SK-N-SH treated with all-trans-retinoic acid at 6 μM for 48 hours (cell line): ENCODE measurements around the gene VN1R5.

Experiments
- ATAC-seq: fragments of 200-7000 bp; cut with Tn5 transposase; 3 replicates; pipeline ENCODE4 v1.9.1; 2020; ENCODE audit warnings: mild to moderate bottlenecking, moderate library complexity
- BACH2 ChIP-seq: fragments of 250-450 bp; sonication (Bioruptor Pico); IDR thresholded peaks from 2 replicates; pipeline ENCODE4 v1.9.0; 2021; ENCODE audit warnings: mild to moderate bottlenecking, borderline replicate concordance
- CSDC2 ChIP-seq: fragments of 250-450 bp; sonication (Bioruptor Pico); IDR thresholded peaks from 2 replicates; pipeline ENCODE4 v1.5.0; 2020; ENCODE audit warnings: mild to moderate bottlenecking, moderate library complexity
- GLIS3 ChIP-seq: fragments of 250-450 bp; sonication (Bioruptor Pico); IDR thresholded peaks from 2 replicates; pipeline ENCODE4 v1.5.0; 2020; ENCODE audit warnings: mild to moderate bottlenecking, moderate library complexity
- ISL1 ChIP-seq: fragments of 250-450 bp; sonication (Bioruptor Pico); IDR thresholded peaks from 2 replicates; pipeline ENCODE4 v2.1.2; 2022; ENCODE audit warnings: mild to moderate bottlenecking, moderate library complexity
- OSR1 ChIP-seq: fragments of 250-450 bp; sonication (Bioruptor Pico); IDR thresholded peaks from 2 replicates; pipeline ENCODE4 v1.8.0; 2022; ENCODE audit warnings: moderate library complexity, mild to moderate bottlenecking, inconsistent platforms
- PPARA ChIP-seq: fragments of 250-450 bp; sonication (Bioruptor Pico); IDR thresholded peaks from 2 replicates; pipeline ENCODE4 v1.5.0; 2020; ENCODE audit warnings: mild to moderate bottlenecking, borderline replicate concordance
- SNAI2 ChIP-seq: fragments of 250-450 bp; sonication (Bioruptor Pico); IDR thresholded peaks from 2 replicates; pipeline ENCODE4 v1.5.0; 2020; ENCODE audit warnings: mild to moderate bottlenecking, moderate library complexity
- TCF4 ChIP-seq: fragments of 250-450 bp; sonication (Bioruptor Pico); IDR thresholded peaks from 2 replicates; pipeline ENCODE4 v1.8.0; 2021; ENCODE audit warnings: mild to moderate bottlenecking, moderate library complexity, borderline replicate concordance
- TOX ChIP-seq: fragments of 250-450 bp; sonication (Bioruptor Pico); IDR thresholded peaks from 2 replicates; pipeline ENCODE4 v1.8.0; 2021; ENCODE audit warnings: mild to moderate bottlenecking, moderate library complexity, borderline replicate concordance
- ZC3H10 ChIP-seq: fragments of 250-450 bp; sonication (Bioruptor Pico); IDR thresholded peaks from 2 replicates; pipeline ENCODE4 v1.5.1; 2021; ENCODE audit warnings: mild to moderate bottlenecking, moderate library complexity
- ZFP3 ChIP-seq: fragments of 250-450 bp; sonication (Bioruptor Pico); IDR thresholded peaks from 2 replicates; pipeline ENCODE4 v1.5.0; 2020; ENCODE audit warnings: mild to moderate bottlenecking, moderate library complexity
- ZFP30 ChIP-seq: fragments of 450-650 bp; formaldehyde crosslinking; IDR thresholded peaks from 2 replicates; pipeline ENCODE4 v1.5.0; 2022; ENCODE audit warnings: mild to moderate bottlenecking, moderate library complexity
- ZNF565 ChIP-seq: fragments of 450-650 bp; formaldehyde crosslinking; conservative IDR thresholded peaks from 2 replicates; pipeline ENCODE4 v1.5.0; 2020; ENCODE audit warnings: low read depth, mild to moderate bottlenecking, moderate library complexity
- ZNF70 ChIP-seq: fragments of 450-650 bp; formaldehyde crosslinking; IDR thresholded peaks from 2 replicates; pipeline ENCODE4 v1.5.0; 2020; ENCODE audit warnings: mild to moderate bottlenecking, moderate library complexity
- ZNF8 ChIP-seq: fragments of 450-650 bp; formaldehyde crosslinking; IDR thresholded peaks from 2 replicates; pipeline ENCODE4 v1.5.0; 2020; ENCODE audit warnings: mild to moderate bottlenecking, moderate library complexity
- TF ChIP-seq, protein P1 (sequence below): fragments of 250-450 bp; sonication (Bioruptor Pico); IDR thresholded peaks from 2 replicates; pipeline ENCODE4 v1.8.0; 2020; ENCODE audit warnings: mild to moderate bottlenecking, moderate library complexity, borderline replicate concordance
- TF ChIP-seq, protein P2 (sequence below): fragments of 250-450 bp; sonication (Bioruptor Pico); IDR thresholded peaks from 2 replicates; pipeline ENCODE4 v1.5.0; 2020; ENCODE audit warnings: mild to moderate bottlenecking, moderate library complexity
- TF ChIP-seq, protein P3 (sequence below): fragments of 250-450 bp; sonication (Bioruptor Pico); IDR thresholded peaks from 2 replicates; pipeline ENCODE4 v1.8.0; 2021; ENCODE audit warnings: low read depth, mild to moderate bottlenecking, moderate library complexity, borderline replicate concordance
- TF ChIP-seq, protein P4 (sequence below): fragments of 250-450 bp; sonication (Bioruptor Pico); IDR thresholded peaks from 2 replicates; pipeline ENCODE4 v1.5.1; 2020; ENCODE audit warnings: low read depth, mild to moderate bottlenecking, moderate library complexity
- TF ChIP-seq, protein P5 (sequence below): fragments of 250-450 bp; sonication (Bioruptor Pico); IDR thresholded peaks from 2 replicates; pipeline ENCODE4 v1.5.1; 2021; ENCODE audit warnings: mild to moderate bottlenecking, moderate library complexity

Gene VN1R5

DNA sequence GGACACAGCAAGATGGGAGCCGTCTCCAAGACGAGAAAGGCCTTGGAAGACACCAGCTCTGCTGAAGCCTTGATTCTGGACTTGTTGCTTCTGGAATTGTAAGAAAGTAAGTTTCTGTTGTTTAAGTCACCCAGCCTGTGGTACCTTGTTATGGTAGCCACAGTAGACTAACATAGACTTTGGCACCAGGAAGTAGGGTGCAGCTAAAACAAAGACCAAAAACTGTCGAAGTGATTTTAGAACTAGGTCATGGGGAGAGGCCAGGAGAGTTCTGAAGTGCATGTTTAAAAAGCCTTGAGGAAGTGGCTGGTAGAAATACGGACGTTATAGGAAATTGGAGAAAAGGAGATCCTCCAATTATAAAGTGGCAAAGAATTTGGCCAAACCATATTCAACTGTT is 47.3 kb downstream of the VN1R5 start:
- TF ChIP-seq ZNF70 (CRISPR knock-in tag) (no peak), ZFP3 (CRISPR knock-in tag) (no peak), ZC3H10 (no peak), ZFP30 (CRISPR knock-in tag) (no peak), ZNF565 (CRISPR knock-in tag) (no peak), ISL1 (CRISPR knock-in tag) (no peak), PPARA (CRISPR knock-in tag) (no peak), SNAI2 (CRISPR knock-in tag) (no peak), GLIS3 (CRISPR knock-in tag) (no peak), TOX (CRISPR knock-in tag) (no peak), ZNF8 (CRISPR knock-in tag) (no peak), OSR1 (CRISPR knock-in tag) (no peak)
- TF ChIP-seq, protein P1, sequence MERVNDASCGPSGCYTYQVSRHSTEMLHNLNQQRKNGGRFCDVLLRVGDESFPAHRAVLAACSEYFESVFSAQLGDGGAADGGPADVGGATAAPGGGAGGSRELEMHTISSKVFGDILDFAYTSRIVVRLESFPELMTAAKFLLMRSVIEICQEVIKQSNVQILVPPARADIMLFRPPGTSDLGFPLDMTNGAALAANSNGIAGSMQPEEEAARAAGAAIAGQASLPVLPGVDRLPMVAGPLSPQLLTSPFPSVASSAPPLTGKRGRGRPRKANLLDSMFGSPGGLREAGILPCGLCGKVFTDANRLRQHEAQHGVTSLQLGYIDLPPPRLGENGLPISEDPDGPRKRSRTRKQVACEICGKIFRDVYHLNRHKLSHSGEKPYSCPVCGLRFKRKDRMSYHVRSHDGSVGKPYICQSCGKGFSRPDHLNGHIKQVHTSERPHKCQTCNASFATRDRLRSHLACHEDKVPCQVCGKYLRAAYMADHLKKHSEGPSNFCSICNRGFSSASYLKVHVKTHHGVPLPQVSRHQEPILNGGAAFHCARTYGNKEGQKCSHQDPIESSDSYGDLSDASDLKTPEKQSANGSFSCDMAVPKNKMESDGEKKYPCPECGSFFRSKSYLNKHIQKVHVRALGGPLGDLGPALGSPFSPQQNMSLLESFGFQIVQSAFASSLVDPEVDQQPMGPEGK (CRISPR knock-in tag), result no peak
- TF ChIP-seq, protein P2, sequence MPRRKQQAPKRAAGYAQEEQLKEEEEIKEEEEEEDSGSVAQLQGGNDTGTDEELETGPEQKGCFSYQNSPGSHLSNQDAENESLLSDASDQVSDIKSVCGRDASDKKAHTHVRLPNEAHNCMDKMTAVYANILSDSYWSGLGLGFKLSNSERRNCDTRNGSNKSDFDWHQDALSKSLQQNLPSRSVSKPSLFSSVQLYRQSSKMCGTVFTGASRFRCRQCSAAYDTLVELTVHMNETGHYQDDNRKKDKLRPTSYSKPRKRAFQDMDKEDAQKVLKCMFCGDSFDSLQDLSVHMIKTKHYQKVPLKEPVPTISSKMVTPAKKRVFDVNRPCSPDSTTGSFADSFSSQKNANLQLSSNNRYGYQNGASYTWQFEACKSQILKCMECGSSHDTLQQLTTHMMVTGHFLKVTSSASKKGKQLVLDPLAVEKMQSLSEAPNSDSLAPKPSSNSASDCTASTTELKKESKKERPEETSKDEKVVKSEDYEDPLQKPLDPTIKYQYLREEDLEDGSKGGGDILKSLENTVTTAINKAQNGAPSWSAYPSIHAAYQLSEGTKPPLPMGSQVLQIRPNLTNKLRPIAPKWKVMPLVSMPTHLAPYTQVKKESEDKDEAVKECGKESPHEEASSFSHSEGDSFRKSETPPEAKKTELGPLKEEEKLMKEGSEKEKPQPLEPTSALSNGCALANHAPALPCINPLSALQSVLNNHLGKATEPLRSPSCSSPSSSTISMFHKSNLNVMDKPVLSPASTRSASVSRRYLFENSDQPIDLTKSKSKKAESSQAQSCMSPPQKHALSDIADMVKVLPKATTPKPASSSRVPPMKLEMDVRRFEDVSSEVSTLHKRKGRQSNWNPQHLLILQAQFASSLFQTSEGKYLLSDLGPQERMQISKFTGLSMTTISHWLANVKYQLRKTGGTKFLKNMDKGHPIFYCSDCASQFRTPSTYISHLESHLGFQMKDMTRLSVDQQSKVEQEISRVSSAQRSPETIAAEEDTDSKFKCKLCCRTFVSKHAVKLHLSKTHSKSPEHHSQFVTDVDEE (CRISPR knock-in tag), result no peak
- TF ChIP-seq, protein P3, sequence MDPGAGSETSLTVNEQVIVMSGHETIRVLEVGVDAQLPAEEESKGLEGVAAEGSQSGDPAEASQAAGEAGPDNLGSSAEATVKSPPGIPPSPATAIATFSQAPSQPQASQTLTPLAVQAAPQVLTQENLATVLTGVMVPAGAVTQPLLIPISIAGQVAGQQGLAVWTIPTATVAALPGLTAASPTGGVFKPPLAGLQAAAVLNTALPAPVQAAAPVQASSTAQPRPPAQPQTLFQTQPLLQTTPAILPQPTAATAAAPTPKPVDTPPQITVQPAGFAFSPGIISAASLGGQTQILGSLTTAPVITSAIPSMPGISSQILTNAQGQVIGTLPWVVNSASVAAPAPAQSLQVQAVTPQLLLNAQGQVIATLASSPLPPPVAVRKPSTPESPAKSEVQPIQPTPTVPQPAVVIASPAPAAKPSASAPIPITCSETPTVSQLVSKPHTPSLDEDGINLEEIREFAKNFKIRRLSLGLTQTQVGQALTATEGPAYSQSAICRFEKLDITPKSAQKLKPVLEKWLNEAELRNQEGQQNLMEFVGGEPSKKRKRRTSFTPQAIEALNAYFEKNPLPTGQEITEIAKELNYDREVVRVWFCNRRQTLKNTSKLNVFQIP, result no peak
- TF ChIP-seq, protein P4, sequence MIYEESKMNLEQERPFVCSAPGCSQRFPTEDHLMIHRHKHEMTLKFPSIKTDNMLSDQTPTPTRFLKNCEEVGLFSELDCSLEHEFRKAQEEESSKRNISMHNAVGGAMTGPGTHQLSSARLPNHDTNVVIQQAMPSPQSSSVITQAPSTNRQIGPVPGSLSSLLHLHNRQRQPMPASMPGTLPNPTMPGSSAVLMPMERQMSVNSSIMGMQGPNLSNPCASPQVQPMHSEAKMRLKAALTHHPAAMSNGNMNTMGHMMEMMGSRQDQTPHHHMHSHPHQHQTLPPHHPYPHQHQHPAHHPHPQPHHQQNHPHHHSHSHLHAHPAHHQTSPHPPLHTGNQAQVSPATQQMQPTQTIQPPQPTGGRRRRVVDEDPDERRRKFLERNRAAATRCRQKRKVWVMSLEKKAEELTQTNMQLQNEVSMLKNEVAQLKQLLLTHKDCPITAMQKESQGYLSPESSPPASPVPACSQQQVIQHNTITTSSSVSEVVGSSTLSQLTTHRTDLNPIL (CRISPR knock-in tag), result no peak
- TF ChIP-seq, protein P5, sequence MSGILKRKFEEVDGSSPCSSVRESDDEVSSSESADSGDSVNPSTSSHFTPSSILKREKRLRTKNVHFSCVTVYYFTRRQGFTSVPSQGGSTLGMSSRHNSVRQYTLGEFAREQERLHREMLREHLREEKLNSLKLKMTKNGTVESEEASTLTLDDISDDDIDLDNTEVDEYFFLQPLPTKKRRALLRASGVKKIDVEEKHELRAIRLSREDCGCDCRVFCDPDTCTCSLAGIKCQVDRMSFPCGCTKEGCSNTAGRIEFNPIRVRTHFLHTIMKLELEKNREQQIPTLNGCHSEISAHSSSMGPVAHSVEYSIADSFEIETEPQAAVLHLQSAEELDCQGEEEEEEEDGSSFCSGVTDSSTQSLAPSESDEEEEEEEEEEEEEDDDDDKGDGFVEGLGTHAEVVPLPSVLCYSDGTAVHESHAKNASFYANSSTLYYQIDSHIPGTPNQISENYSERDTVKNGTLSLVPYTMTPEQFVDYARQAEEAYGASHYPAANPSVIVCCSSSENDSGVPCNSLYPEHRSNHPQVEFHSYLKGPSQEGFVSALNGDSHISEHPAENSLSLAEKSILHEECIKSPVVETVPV (CRISPR knock-in tag), result no peak
- TF ChIP-seq, all 23 proteins: peak for 0
- no peak for ATAC-seq

DNA sequence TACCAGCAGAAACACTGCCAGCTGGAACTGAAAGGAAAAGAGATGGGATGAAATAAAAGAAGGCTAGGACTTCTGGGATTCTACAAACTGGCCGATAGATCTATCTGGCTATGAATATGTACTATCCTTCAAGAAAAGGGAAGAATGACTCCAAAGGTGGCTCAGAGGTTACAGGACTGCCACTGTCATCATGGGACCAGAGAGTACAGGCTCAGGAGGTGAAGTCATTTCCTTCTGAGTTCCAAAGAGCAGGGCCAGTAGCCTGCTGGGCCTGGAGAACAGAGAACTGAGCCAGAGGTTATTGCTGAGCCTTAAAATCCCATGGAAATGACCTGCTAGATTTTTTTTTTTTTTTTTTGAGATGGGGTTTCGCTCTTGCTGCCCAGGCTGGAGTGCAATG is 48.2 kb downstream of the VN1R5 start:
- TF ChIP-seq, protein P5 (CRISPR knock-in tag), result no peak
- TF ChIP-seq SNAI2 (CRISPR knock-in tag) (no peak), CSDC2 (CRISPR knock-in tag) (no peak), ISL1 (CRISPR knock-in tag) (no peak), ZFP3 (CRISPR knock-in tag) (no peak), BACH2 (no peak), TCF4 (CRISPR knock-in tag) (no peak), GLIS3 (CRISPR knock-in tag) (no peak), TOX (CRISPR knock-in tag) (no peak)
- TF ChIP-seq, protein P2 (CRISPR knock-in tag), result no peak
- no peak for ATAC-seq
